Right lobe of liver (tissue), 4 donors: Measurements from ENCODE around the gene DUSP1.

Experiments
- CTCF ChIP-seq, 4 donors: fragments of 200-600 bp in 3 of 4; fragments of 450-650 bp in 1 of 4; IDR thresholded peaks; one replicate each; pipeline versions ENCODE4 v1.5.1 to v1.8.0; 2016 to 2022; ENCODE audit warnings: antibody characterized with exemption in 4 of 4, mild to moderate bottlenecking in 2 of 4
- POLR2A ChIP-seq: fragments of 450-650 bp; IDR thresholded peaks from one replicate; pipeline ENCODE4 v1.6.1; 2017; ENCODE audit warnings: antibody characterized with exemption, mild to moderate bottlenecking
- donor health status: DM: no; HTN: no; CAD: no.
- donor health status: DM: no; HTN: no; CAD: no.
- donor health status: DM: no; HTN: yes; CAD: no.

GRCh38 chr5:172741206-172741582, 29.8 kb downstream of the DUSP1 start:
- TF ChIP-seq CTCF (IDR thresholded peaks at IDR 0.05) (no peak), POLR2A (no peak)
